ENCODE data around the gene CRB3.

GRCh38 chr19:6491802-6492592 lies 27.9 kb downstream of the CRB3 start:
- TF ChIP-seq CTCF (IDR thresholded peaks at IDR 0.05; ENCODE audit: insufficient read depth, low read length, poor library complexity, severe bottlenecking) = no peak
- TF ChIP-seq EZH2phosphoT487 (conservative IDR thresholded peaks at IDR 0.05; ENCODE audit: low read length) = no peak
